GM21723 (cell line): Measurements from ENCODE around the gene OSBPL7.

Source experiments
- ATAC-seq: cut with Tn5 transposase; IDR thresholded peaks from one replicate; pipeline ENCODE4 v1.9.1; 2021; ENCODE audit warnings: mild to moderate bottlenecking, moderate library complexity; ENCODE audit not compliant: unreplicated experiment

The OSBPL7 gene

GRCh38 chr17:47821424-47822391, at the start of gene OSBPL7:
TSS of gene OSBPL7 (minus strand) at chr17:47821794. CDS start at chr17:47820278, 1,516 bp downstream.
- ATAC-seq: peak; percentile 82

- no peak for ATAC-seq
Measured at GRCh38 chr17:47871048-47871447, 49.5 kb upstream of the OSBPL7 start.

- ATAC-seq: no peak
Measured at GRCh38 chr17:47870056-47870455, 48.5 kb upstream of the OSBPL7 start.

- no peak for ATAC-seq
Measured at GRCh38 chr17:47869114-47869513, 47.5 kb upstream of the OSBPL7 start.

GRCh38 chr17:47867813-47868533, 46.4 kb upstream of the OSBPL7 start:
- no peak for ATAC-seq

- ATAC-seq: no peak
Measured at GRCh38 chr17:47866941-47867340, 45.3 kb upstream of the OSBPL7 start.

GRCh38 chr17:47864791-47865216, 43.2 kb upstream of the OSBPL7 start:
- no peak for ATAC-seq

- no peak for ATAC-seq
Measured at GRCh38 chr17:47862621-47863440, 41.2 kb upstream of the OSBPL7 start.

GRCh38 chr17:47860386-47860785, 38.8 kb upstream of the OSBPL7 start:
- no peak for ATAC-seq

GRCh38 chr17:47857551-47858455, 36.2 kb upstream of the OSBPL7 start:
- no peak for ATAC-seq

GRCh38 chr17:47856830-47857229, 35.2 kb upstream of the OSBPL7 start:
- ATAC-seq: no peak

- ATAC-seq: no peak
Measured at GRCh38 chr17:47855737-47856136, 34.1 kb upstream of the OSBPL7 start.

GRCh38 chr17:47853616-47854015, 32.0 kb upstream of the OSBPL7 start:
- ATAC-seq: no peak

- no peak for ATAC-seq
Measured at GRCh38 chr17:47852113-47852949, 30.7 kb upstream of the OSBPL7 start.

- no peak for ATAC-seq
Measured at GRCh38 chr17:47851764-47852112, 30.1 kb upstream of the OSBPL7 start.

- no peak for ATAC-seq
Measured at GRCh38 chr17:47850692-47851573, 29.3 kb upstream of the OSBPL7 start, which contains the start of gene SP6. TSS of gene SP6 (minus strand) at chr17:47851163. CDS start at chr17:47848429, 2,734 bp downstream.

GRCh38 chr17:47850373-47850691, 28.7 kb upstream of the OSBPL7 start:
- ATAC-seq: no peak

GRCh38 chr17:47848198-47848513, 26.6 kb upstream of the OSBPL7 start:
- ATAC-seq: no peak
